Measurements from ENCODE around the gene ADK.

DNA sequence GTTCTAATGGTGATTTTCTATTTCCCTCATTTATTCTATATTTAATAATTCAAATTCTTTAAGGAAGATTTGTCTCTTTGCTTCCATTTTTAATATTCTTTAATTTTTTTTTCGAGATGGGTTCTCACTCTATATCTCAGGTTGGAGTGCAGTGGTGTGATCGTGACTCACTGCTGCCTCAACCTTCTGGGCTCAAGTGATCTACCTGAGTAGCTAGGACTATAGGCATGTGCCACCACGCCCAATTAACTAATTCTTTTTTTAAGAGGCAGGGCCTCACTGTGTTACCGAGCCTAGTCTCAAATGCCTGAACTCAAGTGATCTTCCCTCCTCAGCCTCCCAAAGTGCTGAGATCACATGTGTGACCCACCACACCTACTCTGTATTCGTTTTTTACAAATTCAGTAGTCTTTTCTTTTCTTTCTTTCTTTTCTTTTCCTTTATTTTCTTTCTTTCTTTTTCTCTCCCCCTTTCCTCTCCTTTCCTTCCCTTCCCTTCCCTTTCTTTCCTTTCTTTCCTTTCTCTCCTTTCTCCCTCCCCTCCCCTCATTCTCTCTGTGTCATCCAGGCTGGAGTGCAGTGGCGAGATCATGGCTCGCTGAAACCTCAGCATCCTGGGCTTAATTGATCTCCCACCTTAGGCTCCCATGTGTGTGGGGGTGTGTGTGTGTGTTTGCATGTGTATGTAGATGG lies 323.1 kb downstream of the ADK start:
- TF ChIP-seq, protein P1, sequence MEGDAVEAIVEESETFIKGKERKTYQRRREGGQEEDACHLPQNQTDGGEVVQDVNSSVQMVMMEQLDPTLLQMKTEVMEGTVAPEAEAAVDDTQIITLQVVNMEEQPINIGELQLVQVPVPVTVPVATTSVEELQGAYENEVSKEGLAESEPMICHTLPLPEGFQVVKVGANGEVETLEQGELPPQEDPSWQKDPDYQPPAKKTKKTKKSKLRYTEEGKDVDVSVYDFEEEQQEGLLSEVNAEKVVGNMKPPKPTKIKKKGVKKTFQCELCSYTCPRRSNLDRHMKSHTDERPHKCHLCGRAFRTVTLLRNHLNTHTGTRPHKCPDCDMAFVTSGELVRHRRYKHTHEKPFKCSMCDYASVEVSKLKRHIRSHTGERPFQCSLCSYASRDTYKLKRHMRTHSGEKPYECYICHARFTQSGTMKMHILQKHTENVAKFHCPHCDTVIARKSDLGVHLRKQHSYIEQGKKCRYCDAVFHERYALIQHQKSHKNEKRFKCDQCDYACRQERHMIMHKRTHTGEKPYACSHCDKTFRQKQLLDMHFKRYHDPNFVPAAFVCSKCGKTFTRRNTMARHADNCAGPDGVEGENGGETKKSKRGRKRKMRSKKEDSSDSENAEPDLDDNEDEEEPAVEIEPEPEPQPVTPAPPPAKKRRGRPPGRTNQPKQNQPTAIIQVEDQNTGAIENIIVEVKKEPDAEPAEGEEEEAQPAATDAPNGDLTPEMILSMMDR (conservative IDR thresholded peaks at IDR 0.05 in 1 of 2, IDR thresholded peaks at IDR 0.05 in 1 of 2; ENCODE audit: low read depth in 1 of 2, low read length in 2 of 2): no peak
- no peak for TF ChIP-seq EZH2 (IDR thresholded peaks at IDR 0.05; ENCODE audit: low read length, missing control alignments)

Measured in fibroblast of lung (primary cell).